Measurements from ENCODE around the gene ZCCHC17. TPM values are rescaled to one million over a fixed set of nuclear protein-coding genes. Genes with fewer than 3 reads are reported as not detected.

Gene ZCCHC17
- total RNA-seq, 1 donor from 2014 or later = 51.3 TPM

DNA sequence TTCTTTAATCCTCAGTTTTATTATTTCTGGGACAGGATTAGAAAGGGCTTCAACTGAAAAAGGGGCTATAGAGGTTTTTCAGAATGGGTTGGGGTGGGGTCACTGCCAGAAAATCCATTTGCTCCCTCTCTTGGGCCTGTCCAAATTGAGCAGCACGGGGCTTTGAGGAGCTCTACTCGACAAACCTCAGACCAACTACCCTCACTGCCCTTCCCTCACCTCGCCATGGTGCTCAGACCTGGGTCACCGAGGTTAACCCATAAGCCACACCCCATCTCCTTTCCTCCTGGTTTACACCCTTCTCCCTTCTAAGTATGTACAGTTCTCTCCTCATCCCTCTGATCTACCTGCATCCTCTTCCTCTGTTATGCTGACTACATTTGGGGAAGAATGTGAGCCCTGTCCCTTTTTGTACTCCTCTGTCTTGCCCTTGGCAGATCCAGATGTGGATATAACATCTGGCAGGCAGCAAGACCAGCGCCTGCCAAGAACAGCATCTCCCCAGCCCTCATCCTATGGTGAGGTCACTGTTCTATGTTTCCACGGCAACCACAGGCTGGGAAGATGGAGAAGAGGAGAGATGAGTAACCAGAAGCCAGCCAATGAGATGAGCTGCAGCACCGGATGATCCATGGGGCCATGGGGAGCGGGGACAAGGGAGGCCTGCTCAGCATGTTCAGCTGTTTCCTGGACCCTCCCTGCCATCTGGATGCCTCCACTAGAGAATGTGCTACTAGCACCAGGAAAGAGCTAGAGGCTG lies 79.7 kb downstream of the ZCCHC17 start:
- H3K9ac ChIP-seq (ENCODE audit: low read length) = no peak overlapping the region
- H4K20me1 ChIP-seq (ENCODE audit: insufficient read depth, low read length) = no peaks in the 10 kb centered on the region
- peaks cover 19% of the 10 kb centered on the region for H3K4me1 Mint-ChIP-seq (ENCODE audit: low read depth, unreplicated experiment)
- TF ChIP-seq, protein P1, sequence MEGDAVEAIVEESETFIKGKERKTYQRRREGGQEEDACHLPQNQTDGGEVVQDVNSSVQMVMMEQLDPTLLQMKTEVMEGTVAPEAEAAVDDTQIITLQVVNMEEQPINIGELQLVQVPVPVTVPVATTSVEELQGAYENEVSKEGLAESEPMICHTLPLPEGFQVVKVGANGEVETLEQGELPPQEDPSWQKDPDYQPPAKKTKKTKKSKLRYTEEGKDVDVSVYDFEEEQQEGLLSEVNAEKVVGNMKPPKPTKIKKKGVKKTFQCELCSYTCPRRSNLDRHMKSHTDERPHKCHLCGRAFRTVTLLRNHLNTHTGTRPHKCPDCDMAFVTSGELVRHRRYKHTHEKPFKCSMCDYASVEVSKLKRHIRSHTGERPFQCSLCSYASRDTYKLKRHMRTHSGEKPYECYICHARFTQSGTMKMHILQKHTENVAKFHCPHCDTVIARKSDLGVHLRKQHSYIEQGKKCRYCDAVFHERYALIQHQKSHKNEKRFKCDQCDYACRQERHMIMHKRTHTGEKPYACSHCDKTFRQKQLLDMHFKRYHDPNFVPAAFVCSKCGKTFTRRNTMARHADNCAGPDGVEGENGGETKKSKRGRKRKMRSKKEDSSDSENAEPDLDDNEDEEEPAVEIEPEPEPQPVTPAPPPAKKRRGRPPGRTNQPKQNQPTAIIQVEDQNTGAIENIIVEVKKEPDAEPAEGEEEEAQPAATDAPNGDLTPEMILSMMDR (IDR thresholded peaks at IDR 0.05; ENCODE audit: insufficient read depth, low read depth, low read length) = no peak
- TF ChIP-seq EZH2 (IDR thresholded peaks at IDR 0.05; ENCODE audit: insufficient read depth, low read length) = no peak
- H3K4me1 ChIP-seq (ENCODE audit: insufficient read depth, low read length) = peaks cover 27% of the 10 kb centered on the region
- no peak overlapping the region for H3K4me3 Mint-ChIP-seq (ENCODE audit: unreplicated experiment)
- no peaks in the 10 kb centered on the region for H3K36me3 ChIP-seq (ENCODE audit: insufficient read depth, low read length)
- no peaks in the 10 kb centered on the region for H3K9me3 Mint-ChIP-seq (ENCODE audit: unreplicated experiment)
- peak overlapping the region; percentile 44 for H2AFZ ChIP-seq (ENCODE audit: low read depth, low read length)
- no peak overlapping the region for H3K4me3 ChIP-seq (ENCODE audit: insufficient read depth, low read depth, low read length)
- peak overlapping the region; percentile 26 for H3K4me2 ChIP-seq (ENCODE audit: low read length)
- FAIRE-seq (peak; percentile 17), DNase-seq (ENCODE audit: low read depth) (peak; percentile 86)
- H3K36me3 Mint-ChIP-seq (ENCODE audit: low read depth, unreplicated experiment) = peaks cover 2% of the 10 kb centered on the region
- peak overlapping the region; percentile 54 for H3K27ac ChIP-seq (ENCODE audit: low read depth, low read length)
- no peaks in the 10 kb centered on the region for H3K27me3 ChIP-seq (ENCODE audit: insufficient read depth, low read length)
- no peaks in the 10 kb centered on the region for H3K79me2 ChIP-seq (ENCODE audit: insufficient read depth, low read length)
- peak overlapping the region; percentile 73 for H3K27ac Mint-ChIP-seq (ENCODE audit: unreplicated experiment)
- H3K9me3 ChIP-seq (ENCODE audit: insufficient read depth, low read depth, low read length) = no peaks in the 10 kb centered on the region
- H3K27me3 Mint-ChIP-seq (ENCODE audit: low read depth, unreplicated experiment) = peaks cover 6% of the 10 kb centered on the region

DNA sequence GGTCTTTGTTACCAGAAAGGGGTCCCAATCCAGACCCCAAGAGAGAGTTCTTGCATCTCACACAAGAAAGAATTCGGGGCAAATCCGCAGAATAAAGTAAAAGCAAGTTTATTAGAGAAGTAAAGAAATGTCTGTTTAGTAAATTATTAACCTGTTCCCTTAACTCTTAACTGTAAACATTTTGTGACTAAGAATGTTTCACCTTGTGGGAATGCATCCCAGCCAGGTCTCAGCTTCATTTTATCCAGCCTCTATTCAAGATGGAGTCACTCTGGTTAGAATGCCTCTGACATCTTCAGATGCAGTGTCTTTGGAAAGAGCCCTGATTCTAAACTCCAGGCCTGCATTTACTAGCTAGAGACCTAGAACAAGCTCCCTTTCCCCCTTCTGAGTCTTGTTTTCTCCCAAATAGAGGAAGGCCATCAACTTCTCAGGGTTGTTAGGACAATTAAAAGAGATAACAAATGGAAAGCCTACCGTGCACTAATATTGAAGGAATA lies 80.6 kb downstream of the ZCCHC17 start:
- peaks cover 13% of the 10 kb centered on the region for H3K4me1 Mint-ChIP-seq (ENCODE audit: low read depth, unreplicated experiment)
- H3K4me1 ChIP-seq (ENCODE audit: insufficient read depth, low read length) = peaks cover 27% of the 10 kb centered on the region
- H3K4me2 ChIP-seq (ENCODE audit: low read length) = peak overlapping the region; percentile 26
- peak overlapping the region; percentile 73 for H3K27ac Mint-ChIP-seq (ENCODE audit: unreplicated experiment)
- no peak overlapping the region for H3K4me3 ChIP-seq (ENCODE audit: insufficient read depth, low read depth, low read length)
- H3K27me3 ChIP-seq (ENCODE audit: insufficient read depth, low read length) = no peaks in the 10 kb centered on the region
- H3K4me3 Mint-ChIP-seq (ENCODE audit: unreplicated experiment) = peak overlapping the region; percentile 11
- DNase-seq (ENCODE audit: low read depth) (no peak), FAIRE-seq (no peak)
- H4K20me1 ChIP-seq (ENCODE audit: insufficient read depth, low read length) = no peaks in the 10 kb centered on the region
- H3K36me3 ChIP-seq (ENCODE audit: insufficient read depth, low read length) = no peaks in the 10 kb centered on the region
- H3K27me3 Mint-ChIP-seq (ENCODE audit: low read depth, unreplicated experiment) = peaks cover 11% of the 10 kb centered on the region
- H3K36me3 Mint-ChIP-seq (ENCODE audit: low read depth, unreplicated experiment) = peaks cover 2% of the 10 kb centered on the region
- H3K27ac ChIP-seq (ENCODE audit: low read depth, low read length) = peak overlapping the region; percentile 54
- H2AFZ ChIP-seq (ENCODE audit: low read depth, low read length) = no peak overlapping the region
- TF ChIP-seq, protein P1 (IDR thresholded peaks at IDR 0.05; ENCODE audit: insufficient read depth, low read depth, low read length) = no peak
- TF ChIP-seq EZH2 (IDR thresholded peaks at IDR 0.05; ENCODE audit: insufficient read depth, low read length) = no peak
- H3K9me3 Mint-ChIP-seq (ENCODE audit: unreplicated experiment) = no peaks in the 10 kb centered on the region
- H3K9ac ChIP-seq (ENCODE audit: low read length) = no peak overlapping the region
- no peaks in the 10 kb centered on the region for H3K9me3 ChIP-seq (ENCODE audit: insufficient read depth, low read depth, low read length)
- no peaks in the 10 kb centered on the region for H3K79me2 ChIP-seq (ENCODE audit: insufficient read depth, low read length)

DNA sequence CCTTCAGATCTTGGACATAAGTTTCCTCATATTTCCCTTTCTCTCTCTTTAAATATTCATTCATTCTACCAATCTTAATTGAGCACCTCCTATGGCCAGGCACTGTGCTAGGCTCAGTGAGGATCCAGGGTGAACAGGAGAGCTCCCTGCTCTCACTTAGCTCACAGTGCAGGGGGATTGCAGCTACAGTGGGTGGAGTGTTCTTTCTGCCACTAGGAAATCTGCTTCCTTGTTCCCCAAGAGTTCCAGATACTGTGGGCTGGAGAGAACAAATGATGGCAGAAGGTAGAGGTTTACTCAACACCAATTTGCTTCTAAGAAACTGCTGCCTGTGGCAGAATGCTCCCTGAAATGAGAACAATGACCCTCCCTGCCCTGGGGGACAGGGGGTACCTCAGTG lies 81.2 kb downstream of the ZCCHC17 start:
- Mint-ChIP-seq H3K9me3 (ENCODE audit: unreplicated experiment) (no peaks in the 10 kb centered on the region), H3K4me3 (ENCODE audit: unreplicated experiment) (no peak overlapping the region), H3K27me3 (ENCODE audit: low read depth, unreplicated experiment) (peaks cover 13% of the 10 kb centered on the region), H3K27ac (ENCODE audit: unreplicated experiment) (no peak overlapping the region), H3K4me1 (ENCODE audit: low read depth, unreplicated experiment) (peaks cover 9% of the 10 kb centered on the region), H3K36me3 (ENCODE audit: low read depth, unreplicated experiment) (peaks cover 2% of the 10 kb centered on the region)
- H3K9ac ChIP-seq (ENCODE audit: low read length) = no peak overlapping the region
- H3K36me3 ChIP-seq (ENCODE audit: insufficient read depth, low read length) = no peaks in the 10 kb centered on the region
- H4K20me1 ChIP-seq (ENCODE audit: insufficient read depth, low read length) = no peaks in the 10 kb centered on the region
- no peak overlapping the region for H3K4me2 ChIP-seq (ENCODE audit: low read length)
- no peak for DNase-seq (ENCODE audit: low read depth)
- TF ChIP-seq, protein P1 (IDR thresholded peaks at IDR 0.05; ENCODE audit: insufficient read depth, low read depth, low read length) = no peak
- TF ChIP-seq EZH2 (IDR thresholded peaks at IDR 0.05; ENCODE audit: insufficient read depth, low read length) = no peak
- H3K79me2 ChIP-seq (ENCODE audit: insufficient read depth, low read length) = no peaks in the 10 kb centered on the region
- H3K9me3 ChIP-seq (ENCODE audit: insufficient read depth, low read depth, low read length) = no peaks in the 10 kb centered on the region
- no peak overlapping the region for H2AFZ ChIP-seq (ENCODE audit: low read depth, low read length)
- no peaks in the 10 kb centered on the region for H3K27me3 ChIP-seq (ENCODE audit: insufficient read depth, low read length)
- no peak overlapping the region for H3K27ac ChIP-seq (ENCODE audit: low read depth, low read length)
- FAIRE-seq = no peak
- H3K4me3 ChIP-seq (ENCODE audit: insufficient read depth, low read depth, low read length) = no peak overlapping the region
- H3K4me1 ChIP-seq (ENCODE audit: insufficient read depth, low read length) = peaks cover 22% of the 10 kb centered on the region
